ENCODE measurements around the gene SYNC.
"Not testable (repeated sequence)": the region's sequence is repeated elsewhere in the genome, so short reads cannot be mapped to it uniquely, and the experiment has no call there.

DNA sequence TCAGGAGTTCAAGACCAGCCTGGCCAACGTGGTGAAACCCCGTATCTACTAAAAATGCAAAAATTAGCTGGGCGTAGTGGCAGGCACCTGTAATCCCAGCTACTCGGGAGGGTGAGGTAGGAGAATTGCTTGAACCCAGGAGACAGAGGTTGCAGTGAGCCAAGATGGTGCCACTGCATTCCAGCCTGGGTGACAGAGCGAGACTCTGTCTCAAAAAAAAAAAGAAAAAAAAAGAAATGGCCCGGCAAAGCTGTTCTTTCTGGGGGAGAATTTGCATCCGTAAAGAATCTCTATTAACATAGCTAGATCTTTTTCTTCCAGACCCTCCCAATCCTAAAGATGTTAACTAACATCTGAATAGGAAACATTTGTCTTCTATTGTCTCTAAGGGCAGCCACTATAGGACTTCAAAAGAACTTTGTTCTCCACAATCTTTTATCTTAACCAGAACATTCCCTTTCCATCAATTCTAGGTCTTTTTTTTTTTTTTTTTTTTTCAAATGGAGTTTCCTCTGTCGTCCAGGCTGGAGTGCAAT lies 60.2 kb downstream of the SYNC start:
- TF ChIP-seq, protein P1, sequence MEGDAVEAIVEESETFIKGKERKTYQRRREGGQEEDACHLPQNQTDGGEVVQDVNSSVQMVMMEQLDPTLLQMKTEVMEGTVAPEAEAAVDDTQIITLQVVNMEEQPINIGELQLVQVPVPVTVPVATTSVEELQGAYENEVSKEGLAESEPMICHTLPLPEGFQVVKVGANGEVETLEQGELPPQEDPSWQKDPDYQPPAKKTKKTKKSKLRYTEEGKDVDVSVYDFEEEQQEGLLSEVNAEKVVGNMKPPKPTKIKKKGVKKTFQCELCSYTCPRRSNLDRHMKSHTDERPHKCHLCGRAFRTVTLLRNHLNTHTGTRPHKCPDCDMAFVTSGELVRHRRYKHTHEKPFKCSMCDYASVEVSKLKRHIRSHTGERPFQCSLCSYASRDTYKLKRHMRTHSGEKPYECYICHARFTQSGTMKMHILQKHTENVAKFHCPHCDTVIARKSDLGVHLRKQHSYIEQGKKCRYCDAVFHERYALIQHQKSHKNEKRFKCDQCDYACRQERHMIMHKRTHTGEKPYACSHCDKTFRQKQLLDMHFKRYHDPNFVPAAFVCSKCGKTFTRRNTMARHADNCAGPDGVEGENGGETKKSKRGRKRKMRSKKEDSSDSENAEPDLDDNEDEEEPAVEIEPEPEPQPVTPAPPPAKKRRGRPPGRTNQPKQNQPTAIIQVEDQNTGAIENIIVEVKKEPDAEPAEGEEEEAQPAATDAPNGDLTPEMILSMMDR (IDR thresholded peaks at IDR 0.05; ENCODE audit: poor library complexity): not testable (repeated sequence)
- not testable (repeated sequence) for TF ChIP-seq EZH2phosphoT487 (IDR thresholded peaks at IDR 0.05; ENCODE audit: low read depth, severe bottlenecking, unreplicated experiment); EZH2 (IDR thresholded peaks at IDR 0.05; ENCODE audit: borderline replicate concordance)
